Central memory CD8-positive, alpha-beta T cell (primary cell): ENCODE data around the gene IL21.
"Not testable (repeated sequence)": the region's sequence is repeated elsewhere in the genome, so short reads cannot be mapped to it uniquely, and the experiment has no call there.

Experiments used
- ATAC-seq: fragments of 150-1000 bp; cut with Tn5 transposase; replicated peaks from 2 replicates; pipeline ENCODE4 v1.10.0; 2022; ENCODE audit warnings: mild to moderate bottlenecking, moderate FRiP score, moderate number of reproducible peaks; ENCODE audit not compliant: poor library complexity, severe bottlenecking; ENCODE audit errors: extremely low read depth
- DNase-seq, 2 donors: peaks; one replicate each; pipeline ENCODE4 v3.0.0; 2021; ENCODE audit warnings: low spot score in 2 of 2
- H3K27ac Mint-ChIP-seq: one replicate; pipeline ENCODE4 v1.8.0; 2022; ENCODE audit warnings: low read depth, mild to moderate bottlenecking, moderate library complexity, mixed read lengths
- H3K27me3 Mint-ChIP-seq: one replicate; pipeline ENCODE4 v1.8.0; 2022; ENCODE audit warnings: mixed read lengths
- H3K36me3 Mint-ChIP-seq: one replicate; pipeline ENCODE4 v1.8.0; 2022; ENCODE audit warnings: mild to moderate bottlenecking, moderate library complexity, mixed read lengths; ENCODE audit not compliant: insufficient read depth
- H3K4me1 Mint-ChIP-seq: one replicate; pipeline ENCODE4 v1.8.0; 2022; ENCODE audit warnings: mixed read lengths
- H3K4me3 Mint-ChIP-seq: one replicate; pipeline ENCODE4 v1.8.0; 2022; ENCODE audit warnings: mild to moderate bottlenecking, moderate library complexity, mixed read lengths
- H3K9me3 Mint-ChIP-seq: one replicate; pipeline ENCODE4 v1.8.0; 2022; ENCODE audit warnings: mixed read lengths

Gene IL21

DNA sequence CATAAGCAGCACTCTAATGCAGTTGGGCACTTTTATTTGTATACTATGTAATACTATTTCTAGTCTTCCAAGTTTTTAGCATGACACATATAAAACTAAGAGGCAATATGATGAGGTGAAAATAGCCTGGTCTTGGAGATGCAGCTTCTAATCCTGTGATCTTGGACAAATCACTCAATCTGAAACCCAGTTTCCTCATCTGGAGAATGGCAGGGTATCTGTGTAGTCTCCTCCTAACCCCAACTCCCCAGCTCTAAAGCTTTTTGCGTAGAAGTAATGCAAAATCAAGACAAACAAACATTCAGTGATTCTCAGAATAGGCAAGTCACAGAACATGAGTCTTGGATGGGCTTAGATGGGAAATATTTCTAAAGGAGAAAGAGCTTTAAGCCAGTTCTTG lies 36.7 kb upstream of the IL21 start:
- Mint-ChIP-seq H3K4me3 (no peak overlapping the region), H3K4me1 (no peaks in the 10 kb centered on the region), H3K36me3 (no peaks in the 10 kb centered on the region), H3K27ac (no peak overlapping the region), H3K27me3 (peaks cover 7% of the 10 kb centered on the region), H3K9me3 (no peaks in the 10 kb centered on the region)
- ATAC-seq (no peak), DNase-seq (no peak)

DNA sequence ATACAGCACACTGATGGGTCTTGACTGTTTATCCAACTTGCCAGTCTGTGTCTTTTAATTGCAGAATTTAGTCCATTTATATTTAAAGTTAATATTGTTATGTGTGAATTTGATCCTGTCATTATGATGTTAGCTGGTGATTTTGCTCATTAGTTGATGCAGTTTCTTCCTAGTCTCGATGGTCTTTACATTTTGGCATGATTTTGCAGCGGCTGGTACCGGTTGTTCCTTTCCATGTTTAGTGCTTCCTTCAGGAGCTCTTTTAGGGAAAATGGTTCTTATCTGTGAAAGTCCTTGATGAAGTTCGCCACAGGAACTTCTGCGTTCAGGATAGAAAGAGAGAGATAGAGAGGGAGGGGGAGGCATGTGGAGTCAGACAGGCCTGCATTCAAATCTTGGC lies 35.7 kb upstream of the IL21 start:
- H3K9me3 Mint-ChIP-seq, H3K4me1 Mint-ChIP-seq, H3K4me3 Mint-ChIP-seq, H3K27me3 Mint-ChIP-seq, H3K36me3 Mint-ChIP-seq, ATAC-seq, DNase-seq, H3K27ac Mint-ChIP-seq: not testable (repeated sequence)

DNA sequence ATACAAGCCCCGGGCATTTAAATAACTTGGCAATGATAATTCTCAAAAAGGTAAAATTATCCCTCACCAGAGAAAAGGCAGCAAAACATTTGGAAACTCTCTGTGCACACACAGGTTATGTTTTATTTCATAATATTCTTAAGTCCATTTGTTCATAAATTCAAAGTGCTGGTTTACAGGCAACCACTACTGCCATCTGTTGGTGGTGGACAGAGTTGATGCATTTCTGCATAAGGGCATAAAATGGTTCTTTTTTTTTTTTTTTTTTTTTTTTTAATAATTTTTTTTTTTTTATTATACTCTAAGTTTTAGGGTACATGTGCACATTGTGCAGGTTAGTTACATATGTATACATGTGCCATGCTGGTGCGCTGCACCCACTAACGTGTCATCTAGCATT lies 31.5 kb upstream of the IL21 start:
- Mint-ChIP-seq H3K4me1 (no peaks in the 10 kb centered on the region), H3K9me3 (no peaks in the 10 kb centered on the region), H3K4me3 (no peak overlapping the region), H3K36me3 (peaks cover 2% of the 10 kb centered on the region), H3K27ac (no peak overlapping the region), H3K27me3 (peaks cover 1% of the 10 kb centered on the region)
- no peak for ATAC-seq
- peak in 1 of 2 donors; percentile 23 for DNase-seq

DNA sequence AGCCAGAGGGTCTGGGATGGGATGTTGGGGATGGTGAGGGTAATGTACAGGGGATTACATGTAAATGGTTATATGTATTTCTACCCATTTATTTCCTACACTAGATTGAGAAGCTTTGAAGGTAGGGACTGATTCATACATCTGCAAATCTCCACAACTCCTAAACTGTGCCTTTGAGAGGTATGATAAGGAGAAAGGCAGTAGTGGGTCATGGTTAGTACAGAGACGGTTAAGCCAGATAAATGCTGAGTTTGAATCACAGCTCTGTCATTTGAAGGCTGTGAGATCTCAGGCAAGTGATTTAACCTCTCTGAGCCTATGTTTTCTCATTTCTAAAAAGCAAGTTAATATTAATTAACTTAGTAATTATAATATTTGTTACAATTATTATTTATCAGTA lies 29.3 kb upstream of the IL21 start:
- H3K27ac Mint-ChIP-seq: no peak overlapping the region
- H3K36me3 Mint-ChIP-seq: peaks cover 2% of the 10 kb centered on the region
- no peaks in the 10 kb centered on the region for H3K4me1 Mint-ChIP-seq
- no peaks in the 10 kb centered on the region for H3K9me3 Mint-ChIP-seq
- ATAC-seq: no peak
- H3K4me3 Mint-ChIP-seq: no peak overlapping the region
- H3K27me3 Mint-ChIP-seq: no peaks in the 10 kb centered on the region
- no peak for DNase-seq

DNA sequence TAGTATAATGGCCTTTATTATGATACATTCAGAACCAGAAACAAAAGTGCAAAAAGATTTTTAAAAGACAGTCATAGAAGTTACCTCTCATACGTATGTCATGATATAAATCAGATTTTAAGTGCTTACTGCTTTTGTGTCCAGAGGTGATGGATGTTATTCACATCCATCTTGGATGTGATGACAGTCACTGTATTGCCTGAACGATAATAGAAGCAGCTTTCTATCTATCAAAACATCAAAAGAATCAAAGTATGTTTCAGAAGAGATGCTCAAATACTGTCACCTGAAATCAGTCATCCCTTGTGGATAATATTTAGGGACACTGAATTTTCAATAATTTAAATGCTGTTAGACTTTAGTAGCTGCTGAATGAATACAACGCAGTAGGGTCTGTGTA lies 26.8 kb upstream of the IL21 start:
- H3K36me3 Mint-ChIP-seq: peaks cover 2% of the 10 kb centered on the region
- no peak for ATAC-seq

DNA sequence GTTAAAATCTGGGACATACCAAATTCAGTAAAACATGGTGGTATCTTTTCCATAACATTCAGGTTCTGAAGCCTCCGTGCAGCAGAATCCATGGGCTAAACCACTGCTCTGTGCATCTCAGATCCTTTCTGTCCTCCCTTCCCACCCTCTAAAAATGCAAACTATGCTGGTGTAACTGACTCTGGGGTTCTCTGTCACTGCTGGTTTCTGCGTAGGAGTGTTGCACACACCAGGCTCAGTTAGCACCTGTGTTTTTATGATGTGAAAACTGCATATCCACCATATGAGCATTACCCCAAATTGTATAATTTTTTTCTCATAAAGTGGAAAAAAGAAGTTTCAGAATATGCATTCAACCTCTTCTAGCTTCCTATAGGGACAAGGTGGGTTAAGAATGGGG lies 22.4 kb upstream of the IL21 start:
- DNase-seq (no peak), ATAC-seq (no peak)
- peaks cover 4% of the 10 kb centered on the region for H3K4me1 Mint-ChIP-seq
- no peaks in the 10 kb centered on the region for H3K27me3 Mint-ChIP-seq
- H3K4me3 Mint-ChIP-seq: no peak overlapping the region
- no peak overlapping the region for H3K27ac Mint-ChIP-seq
- H3K36me3 Mint-ChIP-seq: no peaks in the 10 kb centered on the region
- no peaks in the 10 kb centered on the region for H3K9me3 Mint-ChIP-seq

More for the DNA sequence above, 26.8 kb upstream of the IL21 start:
- Mint-ChIP-seq H3K27ac (no peak overlapping the region), H3K4me3 (no peak overlapping the region), H3K9me3 (no peaks in the 10 kb centered on the region), H3K27me3 (no peaks in the 10 kb centered on the region), H3K4me1 (no peaks in the 10 kb centered on the region)
- DNase-seq: no peak

DNA sequence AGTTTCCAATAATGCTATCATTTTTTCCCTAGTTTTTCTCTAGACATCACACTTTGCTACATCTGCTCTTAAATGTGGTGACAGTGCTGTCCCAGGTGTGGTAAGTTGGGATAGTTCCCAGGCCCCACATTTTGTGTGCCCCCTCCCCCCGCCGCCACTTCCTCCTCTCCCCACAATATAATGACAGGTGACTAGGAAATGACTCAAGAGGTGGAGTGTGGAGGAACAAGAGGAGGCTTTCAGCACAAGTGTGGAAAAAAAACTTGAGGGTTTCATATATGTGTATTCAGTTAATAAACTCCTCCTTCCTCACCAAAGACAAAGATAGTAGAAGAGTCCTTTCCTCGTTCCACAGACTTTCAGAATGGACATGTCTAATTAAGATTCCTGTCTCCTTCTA lies 18.3 kb upstream of the IL21 start:
- Mint-ChIP-seq H3K36me3 (no peaks in the 10 kb centered on the region), H3K4me1 (peaks cover 11% of the 10 kb centered on the region), H3K27me3 (no peaks in the 10 kb centered on the region), H3K27ac (no peak overlapping the region), H3K4me3 (no peak overlapping the region), H3K9me3 (no peaks in the 10 kb centered on the region)
- DNase-seq (no peak), ATAC-seq (no peak)

DNA sequence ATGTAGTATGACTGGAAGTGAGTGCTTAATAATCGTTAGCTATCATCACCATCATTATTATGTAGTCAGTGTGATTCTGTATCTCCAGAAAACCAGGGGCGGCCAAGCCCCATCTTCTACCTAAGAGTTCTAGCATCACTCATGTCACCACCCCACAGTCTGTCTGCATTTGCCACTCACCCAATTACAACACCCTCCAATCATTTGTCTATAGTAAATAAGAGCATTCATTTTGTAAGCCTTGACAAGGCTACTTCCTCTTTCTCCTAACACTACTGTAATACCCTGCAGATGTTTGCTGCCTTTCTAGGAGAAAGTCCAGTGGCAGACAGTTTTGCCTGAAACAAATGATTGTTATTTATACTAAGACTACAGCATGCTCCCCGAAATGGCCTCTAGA lies 15.8 kb upstream of the IL21 start:
- ATAC-seq (no peak), DNase-seq (no peak)
- no peaks in the 10 kb centered on the region for H3K9me3 Mint-ChIP-seq
- no peaks in the 10 kb centered on the region for H3K36me3 Mint-ChIP-seq
- H3K4me1 Mint-ChIP-seq: peaks cover 22% of the 10 kb centered on the region
- no peaks in the 10 kb centered on the region for H3K27me3 Mint-ChIP-seq
- no peak overlapping the region for H3K27ac Mint-ChIP-seq
- H3K4me3 Mint-ChIP-seq: no peak overlapping the region

DNA sequence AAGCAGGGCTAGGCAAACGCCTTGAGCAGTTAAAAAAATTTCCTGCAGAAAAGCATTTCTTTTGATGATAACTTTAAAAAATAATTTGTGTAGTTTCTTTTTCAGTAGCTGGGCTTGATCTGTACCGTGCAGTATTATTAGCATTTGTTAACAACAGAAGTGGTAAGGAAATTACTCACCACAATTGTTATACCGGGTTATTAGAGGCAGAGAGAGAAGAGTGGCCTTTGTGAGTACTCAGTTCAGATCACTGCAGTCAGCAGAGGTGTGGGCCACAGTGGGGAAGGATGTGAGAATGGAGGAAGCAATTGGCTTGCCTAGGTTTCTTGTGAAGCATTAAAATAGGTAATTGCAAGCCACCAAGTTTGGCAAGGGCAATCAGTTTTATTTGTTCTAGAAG lies 14.3 kb upstream of the IL21 start:
- Mint-ChIP-seq H3K36me3 (no peaks in the 10 kb centered on the region), H3K4me3 (peak overlapping the region; percentile 4), H3K27me3 (no peaks in the 10 kb centered on the region), H3K9me3 (no peaks in the 10 kb centered on the region), H3K27ac (no peak overlapping the region), H3K4me1 (peaks cover 22% of the 10 kb centered on the region)
- ATAC-seq (peak; percentile 78), DNase-seq (no peak)

DNA sequence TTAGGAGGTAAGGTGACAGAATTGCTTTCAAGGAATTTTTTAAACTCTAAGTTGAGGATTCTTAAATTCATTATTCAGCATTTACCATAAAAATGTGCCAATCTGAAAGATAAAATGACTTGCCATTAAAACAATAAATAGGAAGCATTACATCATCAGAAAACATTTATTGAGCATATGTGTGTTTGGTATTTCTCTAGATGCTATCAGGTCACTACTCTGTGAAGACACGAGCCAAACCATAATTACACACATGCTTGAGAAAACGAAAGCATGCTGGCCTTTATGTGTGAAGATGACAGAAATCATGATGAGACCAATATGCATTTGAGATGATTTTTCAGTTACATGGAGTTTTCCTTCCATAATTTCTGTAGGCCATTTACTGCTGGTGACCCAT lies 12.3 kb upstream of the IL21 start:
- H3K4me1 Mint-ChIP-seq: peaks cover 18% of the 10 kb centered on the region
- H3K27me3 Mint-ChIP-seq: no peaks in the 10 kb centered on the region
- no peak for DNase-seq
- peak; percentile 50 for ATAC-seq
- peak overlapping the region; percentile 19 for H3K4me3 Mint-ChIP-seq
- no peaks in the 10 kb centered on the region for H3K9me3 Mint-ChIP-seq
- H3K36me3 Mint-ChIP-seq: no peaks in the 10 kb centered on the region
- no peak overlapping the region for H3K27ac Mint-ChIP-seq

DNA sequence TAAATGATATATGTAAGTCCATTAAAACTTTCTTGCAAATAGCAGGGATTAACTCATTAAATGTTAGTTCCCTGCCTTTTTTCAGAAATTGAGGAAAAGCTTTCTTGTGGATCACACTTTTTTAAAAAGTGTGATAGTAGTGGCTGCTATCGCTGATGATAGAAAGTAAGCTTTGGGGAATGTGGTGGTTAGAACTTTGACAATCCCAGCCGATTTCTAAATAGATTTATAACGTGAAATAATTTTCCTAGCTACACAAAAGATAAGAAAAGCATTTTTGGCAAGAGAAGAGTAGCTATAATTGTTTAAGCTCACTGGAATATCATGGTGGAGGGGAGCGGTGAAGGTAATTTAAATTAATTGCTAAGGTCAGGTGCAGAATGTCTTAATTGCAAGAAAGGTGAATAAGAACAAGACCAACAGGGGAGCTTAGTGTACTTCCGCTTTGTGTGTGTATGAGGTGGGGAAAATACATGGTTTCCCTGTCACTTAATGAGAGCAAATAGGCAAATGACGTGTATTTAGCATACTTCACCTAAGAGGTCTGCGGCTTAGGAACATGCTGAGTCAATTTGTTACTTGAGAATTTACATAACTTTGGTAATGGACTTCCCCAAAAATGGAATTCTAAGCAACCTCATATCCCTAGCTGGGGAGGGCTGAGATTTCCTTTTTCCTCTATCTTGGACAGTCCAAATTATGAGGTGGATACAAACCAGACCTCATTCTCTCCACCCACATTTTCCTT lies 11.7 kb upstream of the IL21 start:
- H3K4me3 Mint-ChIP-seq: peak overlapping the region; percentile 19
- H3K27ac Mint-ChIP-seq: no peak overlapping the region
- H3K27me3 Mint-ChIP-seq: no peaks in the 10 kb centered on the region
- no peaks in the 10 kb centered on the region for H3K9me3 Mint-ChIP-seq
- ATAC-seq (peak; percentile 60), DNase-seq (no peak)
- H3K4me1 Mint-ChIP-seq: peaks cover 18% of the 10 kb centered on the region
- no peaks in the 10 kb centered on the region for H3K36me3 Mint-ChIP-seq

DNA sequence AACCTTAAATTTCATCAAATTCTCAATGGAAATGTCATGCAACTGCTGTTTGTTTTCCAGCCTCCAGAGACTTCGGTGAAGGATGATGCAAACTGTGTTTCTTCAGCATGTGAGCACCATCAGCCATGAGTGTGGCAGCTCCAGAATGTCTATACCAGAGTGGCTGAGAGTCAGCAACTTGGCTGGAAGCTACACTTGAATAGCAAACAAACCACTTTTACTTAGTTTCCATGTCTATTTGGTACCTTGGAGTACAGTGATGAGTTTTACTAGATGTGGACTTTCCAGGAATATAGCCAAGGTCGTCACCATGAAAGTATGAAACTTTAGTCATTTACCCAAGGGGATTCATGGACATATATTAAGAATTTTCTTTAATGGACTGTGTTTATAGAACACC lies 4.3 kb upstream of the IL21 start:
- ATAC-seq: no peak
- no peaks in the 10 kb centered on the region for H3K9me3 Mint-ChIP-seq

DNA sequence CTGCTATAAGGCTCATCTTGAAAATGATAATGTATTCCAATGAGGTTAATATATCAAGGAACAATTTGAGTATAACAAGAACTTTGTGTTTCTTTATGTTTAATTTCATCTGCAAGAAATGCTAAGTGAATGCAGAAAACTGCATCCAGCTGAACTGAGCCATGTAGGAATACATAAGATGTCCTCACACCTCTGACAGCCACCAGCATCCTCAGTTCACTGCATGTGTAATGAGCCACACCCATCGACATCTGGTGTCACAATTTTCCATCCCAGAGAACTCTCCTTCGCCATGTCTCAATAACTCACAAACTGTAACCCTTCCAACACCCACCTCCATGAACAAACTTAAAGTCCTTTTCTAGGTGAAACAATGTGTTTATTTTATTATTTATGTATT lies 3.3 kb upstream of the IL21 start:
- no peaks in the 10 kb centered on the region for H3K9me3 Mint-ChIP-seq
- H3K27me3 Mint-ChIP-seq: no peaks in the 10 kb centered on the region
- no peak overlapping the region for H3K4me3 Mint-ChIP-seq
- DNase-seq (no peak), ATAC-seq (no peak)
- no peak overlapping the region for H3K27ac Mint-ChIP-seq
- no peaks in the 10 kb centered on the region for H3K36me3 Mint-ChIP-seq
- H3K4me1 Mint-ChIP-seq: peaks cover 11% of the 10 kb centered on the region

More for the DNA sequence above, 4.3 kb upstream of the IL21 start:
- no peaks in the 10 kb centered on the region for H3K36me3 Mint-ChIP-seq
- H3K4me1 Mint-ChIP-seq: peaks cover 2% of the 10 kb centered on the region
- no peak for DNase-seq
- H3K4me3 Mint-ChIP-seq: no peak overlapping the region
- H3K27ac Mint-ChIP-seq: no peak overlapping the region
- H3K27me3 Mint-ChIP-seq: no peaks in the 10 kb centered on the region
